ENCODE measurements around the gene MTURN. TPM values are rescaled to one million over a fixed set of nuclear protein-coding genes. Genes with fewer than 3 reads are reported as not detected.

Gene MTURN
- total and polyA plus RNA-seq, 2 donors (not counting 3 experiments of a cell fraction or from before 2014, with no cell fraction given) = 4.9 to 6.6 TPM

- Histone ChIP-seq H3K4me3 (replicated peaks in 1 of 3; ENCODE audit: insufficient read depth in 1 of 3, low read depth in 1 of 3, low read length in 3 of 3) (no peak overlapping the region), H3K36me3 (ENCODE audit: control insufficient read depth in 2 of 2, extremely low read depth in 1 of 2, insufficient read depth in 2 of 2, low read length in 2 of 2) (no peaks in the 10 kb centered on the region), H3K27me3 (ENCODE audit: control insufficient read depth in 2 of 2, insufficient read depth in 2 of 2, low read length in 2 of 2) (no peaks in the 10 kb centered on the region), H3K4me1 (ENCODE audit: control insufficient read depth, extremely low read depth, insufficient read depth, low read length) (no peaks in the 10 kb centered on the region), H4K20me1 (replicated peaks; ENCODE audit: control insufficient read depth, extremely low read depth, insufficient read depth, low read length) (no peaks in the 10 kb centered on the region), H3K79me2 (ENCODE audit: control insufficient read depth, insufficient read depth, low read length) (no peaks in the 10 kb centered on the region), H3K9ac (replicated peaks; ENCODE audit: extremely low read depth, insufficient read depth, low read length) (no peak overlapping the region), H3K27ac (ENCODE audit: insufficient read depth, low read depth, low read length) (no peak overlapping the region), H3K9me3 (replicated peaks; ENCODE audit: control insufficient read depth, insufficient read depth, low read length) (no peaks in the 10 kb centered on the region), H3K4me2 (ENCODE audit: insufficient read depth, low read length) (no peak overlapping the region), H3K9me1 (replicated peaks; ENCODE audit: control insufficient read depth, extremely low read depth, insufficient read depth, low read length) (no peaks in the 10 kb centered on the region), H2AFZ (ENCODE audit: low read depth, low read length) (no peak overlapping the region)
- no peak for FAIRE-seq
- no peak for DNase-seq (ENCODE audit: low read depth, low spot score)
- no peak for TF ChIP-seq POLR2A (IDR thresholded peaks at IDR 0.05; ENCODE audit: low read depth, low read length)
- TF ChIP-seq MYC (IDR thresholded peaks at IDR 0.05; ENCODE audit: low read depth, low read length) = no peak
- no peak for TF ChIP-seq CTCF (IDR thresholded peaks at IDR 0.05; ENCODE audit: extremely low read depth in 1 of 2, insufficient read depth in 1 of 2, low read depth in 1 of 2, low read length in 2 of 2)
- ChIA-PET POLR2A (no interaction called here), CTCF (interaction anchor here (1.3 to 1.6 kb wide), 2 partner anchors 13 to 236 kb away, joined by 3 to 5 read pairs; no protein-coding TSS in a partner anchor)
- dilution Hi-C loops (cut with MboI; ENCODE audit: extremely low pct_ligation_motif_present, low sequenced_read_pairs) (no loop called here), intact Hi-C loops (cut with micrococcal nuclease) (no loop called here)
- BruUV-seq (replicated peaks) = no TSS peak
Observed at GRCh38 chr7:30177186-30177585, 42.4 kb downstream of the MTURN start.

- H3K9ac ChIP-seq (replicated peaks; ENCODE audit: extremely low read depth, insufficient read depth, low read length) = no peak overlapping the region
- intact Hi-C loops (cut with micrococcal nuclease) = no loop called here
- H3K4me3 ChIP-seq (replicated peaks in 1 of 3; ENCODE audit: insufficient read depth in 1 of 3, low read depth in 1 of 3, low read length in 3 of 3) = no peak overlapping the region
- dilution Hi-C loops (cut with MboI; ENCODE audit: extremely low pct_ligation_motif_present, low sequenced_read_pairs) = no loop called here
- no peaks in the 10 kb centered on the region for H4K20me1 ChIP-seq (replicated peaks; ENCODE audit: control insufficient read depth, extremely low read depth, insufficient read depth, low read length)
- no peaks in the 10 kb centered on the region for H3K27me3 ChIP-seq (ENCODE audit: control insufficient read depth in 2 of 2, insufficient read depth in 2 of 2, low read length in 2 of 2)
- DNase-seq (ENCODE audit: low read depth, low spot score) (no peak), FAIRE-seq (no peak)
- no peaks in the 10 kb centered on the region for H3K79me2 ChIP-seq (ENCODE audit: control insufficient read depth, insufficient read depth, low read length)
- H3K27ac ChIP-seq (ENCODE audit: insufficient read depth, low read depth, low read length) = no peak overlapping the region
- POLR2A ChIA-PET = no interaction called here
- H3K9me1 ChIP-seq (replicated peaks; ENCODE audit: control insufficient read depth, extremely low read depth, insufficient read depth, low read length) = no peaks in the 10 kb centered on the region
- TF ChIP-seq MYC (IDR thresholded peaks at IDR 0.05; ENCODE audit: low read depth, low read length) (no peak), EZH2 (IDR thresholded peaks at IDR 0.05; ENCODE audit: borderline replicate concordance, low read depth, low read length, severe bottlenecking) (no peak), POLR2AphosphoS5 (IDR thresholded peaks at IDR 0.05; ENCODE audit: insufficient read depth, low read depth, low read length) (no peak), FOS (IDR thresholded peaks at IDR 0.05; ENCODE audit: borderline replicate concordance, insufficient read depth, low read length) (no peak), CTCF (IDR thresholded peaks at IDR 0.05; ENCODE audit: extremely low read depth in 1 of 2, insufficient read depth in 1 of 2, low read depth in 1 of 2, low read length in 2 of 2) (no peak), JUN (IDR thresholded peaks at IDR 0.05; ENCODE audit: borderline replicate concordance, insufficient read depth, insufficient read length, low read depth) (no peak), GATA2 (IDR thresholded peaks at IDR 0.05; ENCODE audit: insufficient read depth, insufficient read length, low read depth, low read length) (no peak), POLR2A (IDR thresholded peaks at IDR 0.05; ENCODE audit: low read depth, low read length) (no peak)
- H3K9me3 ChIP-seq (replicated peaks; ENCODE audit: control insufficient read depth, insufficient read depth, low read length) = no peaks in the 10 kb centered on the region
- BruUV-seq (replicated peaks) = no TSS peak
- no peak overlapping the region for H2AFZ ChIP-seq (ENCODE audit: low read depth, low read length)
- no peaks in the 10 kb centered on the region for H3K4me1 ChIP-seq (ENCODE audit: control insufficient read depth, extremely low read depth, insufficient read depth, low read length)
- CTCF ChIA-PET = interaction anchor here (1.3 to 2.5 kb wide), 4 partner anchors 14 to 235 kb away, joined by 3 to 12 read pairs (median 5); no protein-coding TSS in a partner anchor
- H3K36me3 ChIP-seq (ENCODE audit: control insufficient read depth in 2 of 2, extremely low read depth in 1 of 2, insufficient read depth in 2 of 2, low read length in 2 of 2) = no peaks in the 10 kb centered on the region
- no peak overlapping the region for H3K4me2 ChIP-seq (ENCODE audit: insufficient read depth, low read length)
Observed at GRCh38 chr7:30177965-30178364, 43.2 kb downstream of the MTURN start.

Data from endothelial cell of umbilical vein (primary cell).